GM12872 (cell line): ENCODE data around the gene COL6A3.

ENCODE experiments used
- TF ChIP-seq, protein P1 (sequence below): IDR thresholded peaks from 3 replicates; pipeline ENCODE4 v1.5.1; 2011; ENCODE audit warnings: low read depth, mild to moderate bottlenecking, low read length, moderate library complexity; ENCODE audit not compliant: insufficient read depth

The COL6A3 gene

DNA sequence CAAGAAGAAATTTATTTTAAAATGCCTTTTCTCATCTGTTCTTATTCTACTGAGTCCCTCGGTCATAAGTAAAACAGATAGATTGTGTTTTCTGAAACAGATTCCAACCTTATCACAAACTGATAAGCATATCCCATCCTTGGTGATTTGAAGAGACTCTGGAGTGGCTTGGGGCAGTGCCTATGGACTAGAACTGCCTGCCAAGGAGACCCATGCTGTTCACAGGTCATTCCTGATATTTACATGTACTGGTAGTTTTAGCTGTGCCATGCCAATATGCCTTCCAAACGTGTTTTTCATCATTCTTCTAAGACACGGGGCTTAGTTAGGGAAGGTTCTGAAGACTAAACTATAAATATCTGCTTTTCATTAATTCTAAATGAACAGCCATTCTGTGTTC, 11.4 kb upstream of the COL6A3 start:
- TF ChIP-seq, protein P1, sequence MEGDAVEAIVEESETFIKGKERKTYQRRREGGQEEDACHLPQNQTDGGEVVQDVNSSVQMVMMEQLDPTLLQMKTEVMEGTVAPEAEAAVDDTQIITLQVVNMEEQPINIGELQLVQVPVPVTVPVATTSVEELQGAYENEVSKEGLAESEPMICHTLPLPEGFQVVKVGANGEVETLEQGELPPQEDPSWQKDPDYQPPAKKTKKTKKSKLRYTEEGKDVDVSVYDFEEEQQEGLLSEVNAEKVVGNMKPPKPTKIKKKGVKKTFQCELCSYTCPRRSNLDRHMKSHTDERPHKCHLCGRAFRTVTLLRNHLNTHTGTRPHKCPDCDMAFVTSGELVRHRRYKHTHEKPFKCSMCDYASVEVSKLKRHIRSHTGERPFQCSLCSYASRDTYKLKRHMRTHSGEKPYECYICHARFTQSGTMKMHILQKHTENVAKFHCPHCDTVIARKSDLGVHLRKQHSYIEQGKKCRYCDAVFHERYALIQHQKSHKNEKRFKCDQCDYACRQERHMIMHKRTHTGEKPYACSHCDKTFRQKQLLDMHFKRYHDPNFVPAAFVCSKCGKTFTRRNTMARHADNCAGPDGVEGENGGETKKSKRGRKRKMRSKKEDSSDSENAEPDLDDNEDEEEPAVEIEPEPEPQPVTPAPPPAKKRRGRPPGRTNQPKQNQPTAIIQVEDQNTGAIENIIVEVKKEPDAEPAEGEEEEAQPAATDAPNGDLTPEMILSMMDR = no peak

DNA sequence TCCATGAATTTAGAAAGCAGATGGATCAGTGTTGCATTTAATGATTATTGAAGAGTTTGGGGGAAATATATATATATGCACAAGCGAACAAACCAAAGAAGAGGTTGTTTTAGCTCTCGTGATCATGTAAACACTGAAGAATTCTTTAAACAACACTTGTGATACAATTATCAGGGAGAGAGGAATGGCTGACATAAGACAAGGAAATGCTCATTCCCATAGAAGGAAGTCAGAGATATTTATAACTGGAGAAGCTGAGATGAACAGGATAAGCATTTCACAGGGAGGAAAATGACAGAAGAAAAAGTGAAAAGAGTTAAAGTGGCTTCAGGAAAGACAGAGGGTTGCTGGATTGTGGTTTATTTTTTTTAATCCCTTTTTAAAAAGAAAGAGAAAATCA, 10.6 kb upstream of the COL6A3 start:
- TF ChIP-seq, protein P1 = no peak

DNA sequence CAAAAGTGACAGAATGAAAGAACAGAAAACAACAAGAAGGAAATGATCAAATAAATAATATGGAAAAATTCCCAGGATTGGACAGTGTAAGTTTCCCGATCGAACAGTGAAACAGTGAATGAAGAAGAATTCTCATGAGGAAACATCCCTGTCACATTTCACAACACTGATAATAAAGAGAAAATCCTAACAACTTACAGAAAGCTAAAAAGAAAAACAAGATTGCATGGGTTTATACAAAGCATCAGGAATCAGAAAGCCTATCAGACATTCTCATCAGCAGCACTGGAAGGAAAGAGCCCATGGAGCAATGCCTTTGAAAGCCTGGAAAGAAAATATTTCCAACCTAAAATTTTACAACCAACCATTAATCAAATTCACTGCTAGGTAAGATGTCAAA, 9.9 kb upstream of the COL6A3 start:
- TF ChIP-seq, protein P1 = no peak

DNA sequence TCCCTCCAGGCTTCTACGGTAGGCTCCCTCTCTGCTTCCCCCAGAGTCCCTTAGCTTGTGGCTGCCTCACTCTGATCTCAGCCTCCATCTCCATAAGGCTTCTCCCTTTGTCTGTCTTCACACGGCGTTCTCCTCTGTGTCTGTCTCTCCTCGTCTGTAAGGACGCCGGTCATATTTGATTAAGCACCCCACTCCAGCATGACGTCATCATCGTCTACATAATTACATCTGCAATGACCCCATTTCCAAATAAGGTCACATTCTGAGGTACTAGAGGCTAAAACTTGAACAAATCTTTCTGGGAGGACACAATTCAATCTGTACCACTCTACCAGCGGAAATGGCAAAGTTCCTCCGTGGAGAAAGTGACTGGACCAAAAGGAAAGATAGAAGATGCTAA, 8.3 kb upstream of the COL6A3 start:
- TF ChIP-seq, protein P1 = no peak

GRCh38 chr2:237421542-237422116, 7.7 kb upstream of the COL6A3 start:
- TF ChIP-seq, protein P1 = peak; percentile 83

DNA sequence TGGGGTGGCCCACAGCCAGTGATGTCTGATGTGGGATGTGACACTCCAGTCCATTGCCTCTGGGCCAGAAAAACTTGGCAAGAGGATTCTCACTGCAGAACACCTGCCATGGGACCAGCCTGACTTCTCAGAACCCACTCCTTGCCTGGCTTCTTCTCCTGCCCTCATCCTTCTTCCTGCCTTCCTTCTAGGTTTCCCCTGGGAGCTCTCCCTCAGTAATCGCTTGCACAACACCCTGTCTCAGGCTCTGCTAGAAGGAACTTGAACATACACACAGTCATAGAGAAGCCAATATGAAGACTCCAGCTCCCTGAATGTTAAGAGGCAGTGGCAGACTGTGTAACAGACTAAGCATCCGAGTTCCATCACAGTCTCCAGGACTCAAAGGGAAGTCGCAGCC, 4.3 kb upstream of the COL6A3 start:
- TF ChIP-seq, protein P1 = no peak

DNA sequence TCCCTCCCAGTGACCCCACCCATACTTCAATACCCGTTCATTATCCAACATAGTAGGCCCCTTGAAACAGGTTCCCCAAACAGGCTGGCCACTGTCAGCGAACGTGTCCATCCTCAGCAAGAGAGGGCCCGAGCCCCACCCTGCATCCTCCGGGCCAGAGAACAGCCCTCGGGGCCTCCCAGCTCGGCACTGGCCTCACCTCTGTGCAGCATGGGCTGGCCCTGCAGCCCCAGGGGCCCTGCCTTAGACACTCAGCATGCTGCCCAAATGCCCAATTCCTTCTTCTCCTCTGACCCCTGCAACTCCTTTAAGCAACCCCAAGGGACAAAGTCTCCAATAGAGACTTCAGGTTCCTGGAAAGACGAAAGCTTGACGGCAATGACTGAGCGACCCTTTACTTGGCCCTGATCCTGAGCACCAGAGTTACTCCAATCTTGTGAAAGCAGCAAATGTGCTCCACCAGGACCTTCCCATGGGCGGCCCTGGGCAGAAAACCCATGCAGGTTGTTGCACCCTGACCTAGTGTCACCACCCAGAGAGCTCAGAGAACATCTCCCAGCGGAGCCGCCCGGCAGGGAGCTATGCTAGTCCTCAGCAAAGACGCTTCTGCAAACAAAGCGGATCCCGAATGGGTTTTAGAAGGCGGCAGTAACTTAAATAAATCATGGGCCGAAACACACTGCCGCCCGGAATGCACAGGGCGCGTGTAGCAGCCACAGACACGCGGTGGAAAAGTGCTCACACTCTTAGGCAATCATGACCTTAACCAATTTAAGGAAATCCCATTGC, 782 bp downstream of the COL6A3 start:
- TF ChIP-seq, protein P1 = no peak
